CD4-positive, alpha-beta T cell treated with Interleukin-10 for 1 hour (primary cell): ENCODE data around the gene RHOBTB3.
"Not testable (repeated sequence)": the region's sequence is repeated elsewhere in the genome, so short reads cannot be mapped to it uniquely, and the experiment has no call there.

Source experiments
- DNase-seq: peaks from one replicate; pipeline ENCODE4 v3.0.0-alpha.2; 2020

Gene RHOBTB3

GRCh38 chr5:95822043-95822541 is 91.0 kb downstream of the RHOBTB3 start:
- DNase-seq, result no peak

GRCh38 chr5:95822542-95823181 is 91.5 kb downstream of the RHOBTB3 start, which contains the start of gene GLRX:
GLRX (minus strand) TSS chr5:95822726; CDS start chr5:95822662, 64 bp downstream.
- DNase-seq, result peak; percentile 70

- DNase-seq, result no peak
These were observed 92.1 kb downstream of the RHOBTB3 start for GRCh38 chr5:95823218-95823737.

GRCh38 chr5:95823738-95824609 is 92.8 kb downstream of the RHOBTB3 start:
- DNase-seq, result peak; percentile 78

GRCh38 chr5:95824747-95825146 is 93.6 kb downstream of the RHOBTB3 start:
- no peak for DNase-seq

GRCh38 chr5:95825495-95825894 is 94.4 kb downstream of the RHOBTB3 start:
- DNase-seq, result no peak

- no peak for DNase-seq
These were observed 96.1 kb downstream of the RHOBTB3 start for GRCh38 chr5:95826949-95827891.

- DNase-seq, result no peak
These were observed 96.7 kb downstream of the RHOBTB3 start for GRCh38 chr5:95827892-95828246.

GRCh38 chr5:95830226-95830625 is 99.1 kb downstream of the RHOBTB3 start:
- DNase-seq, result no peak

GRCh38 chr5:95832664-95833063 is 101.5 kb downstream of the RHOBTB3 start:
- DNase-seq, result no peak

- peak; percentile 51 for DNase-seq
These were observed 104.7 kb downstream of the RHOBTB3 start for GRCh38 chr5:95835682-95836385.

- no peak for DNase-seq
These were observed 105.4 kb downstream of the RHOBTB3 start for GRCh38 chr5:95836544-95836943.

GRCh38 chr5:95836971-95837370 is 105.8 kb downstream of the RHOBTB3 start:
- DNase-seq, result not testable (repeated sequence)

GRCh38 chr5:95837492-95837891 is 106.4 kb downstream of the RHOBTB3 start:
- no peak for DNase-seq

- no peak for DNase-seq
These were observed 106.9 kb downstream of the RHOBTB3 start for GRCh38 chr5:95838001-95838520.

GRCh38 chr5:95838556-95838955 is 107.4 kb downstream of the RHOBTB3 start:
- no peak for DNase-seq

- no peak for DNase-seq
These were observed 108.5 kb downstream of the RHOBTB3 start for GRCh38 chr5:95839658-95840057.

- no peak for DNase-seq
These were observed 110.0 kb downstream of the RHOBTB3 start for GRCh38 chr5:95840956-95841705.

GRCh38 chr5:95841914-95842812 is 111.0 kb downstream of the RHOBTB3 start:
- no peak for DNase-seq
